Measurements from ENCODE around the gene ASNSD1. TPM values are rescaled to one million over a fixed set of nuclear protein-coding genes. Genes with fewer than 3 reads are reported as not detected.
A peak's percentile ranks its signal among the peaks of the same experiment; 100 is the strongest.
"Not testable (repeated sequence)": the region's sequence is repeated elsewhere in the genome, so short reads cannot be mapped to it uniquely, and the experiment has no call there.

The ASNSD1 gene
- polyA plus RNA-seq, 1 donor from 2014 or later = 43.5 TPM

- Mint-ChIP-seq H3K4me1 (peaks cover 0 to 4% (median 0%) of the 10 kb centered on the region in 3 donors), H3K36me3 (no peaks in the 10 kb centered on the region), H3K27me3 (no peaks in the 10 kb centered on the region), H3K9me3 (no peaks in the 10 kb centered on the region), H3K27ac (no peak overlapping the region), H3K4me3 (no peak overlapping the region)
Measured at GRCh38 chr2:189633392-189633811, 27.9 kb upstream of the ASNSD1 start.

GRCh38 chr2:189635353-189635752, 25.9 kb upstream of the ASNSD1 start:
- H3K36me3 Mint-ChIP-seq = no peaks in the 10 kb centered on the region
- no peak overlapping the region for H3K27ac Mint-ChIP-seq
- H3K4me1 Mint-ChIP-seq = peaks cover 0 to 4% (median 0%) of the 10 kb centered on the region in 3 donors
- no peaks in the 10 kb centered on the region for H3K9me3 Mint-ChIP-seq
- H3K4me3 Mint-ChIP-seq = no peak overlapping the region
- no peaks in the 10 kb centered on the region for H3K27me3 Mint-ChIP-seq

- H3K4me1 Mint-ChIP-seq = peaks cover 0 to 4% (median 0%) of the 10 kb centered on the region in 3 donors
- peaks cover 2% of the 10 kb centered on the region for H3K36me3 Mint-ChIP-seq
- no peaks in the 10 kb centered on the region for H3K9me3 Mint-ChIP-seq
- H3K4me3 Mint-ChIP-seq = no peak overlapping the region
- peak overlapping the region in 1 of 3 donors; percentile 6 for H3K27ac Mint-ChIP-seq
- no peaks in the 10 kb centered on the region for H3K27me3 Mint-ChIP-seq
Measured at GRCh38 chr2:189638301-189639006, 22.8 kb upstream of the ASNSD1 start.

GRCh38 chr2:189639007-189639609, 22.2 kb upstream of the ASNSD1 start:
- no peaks in the 10 kb centered on the region for H3K27me3 Mint-ChIP-seq
- H3K36me3 Mint-ChIP-seq = peaks cover 2% of the 10 kb centered on the region
- H3K9me3 Mint-ChIP-seq = no peaks in the 10 kb centered on the region
- H3K27ac Mint-ChIP-seq = no peak overlapping the region
- peaks cover 0 to 4% (median 0%) of the 10 kb centered on the region in 3 donors for H3K4me1 Mint-ChIP-seq
- H3K4me3 Mint-ChIP-seq = no peak overlapping the region

GRCh38 chr2:189641002-189641401, 20.3 kb upstream of the ASNSD1 start:
- no peak overlapping the region for H3K4me3 Mint-ChIP-seq
- no peaks in the 10 kb centered on the region for H3K4me1 Mint-ChIP-seq
- no peaks in the 10 kb centered on the region for H3K9me3 Mint-ChIP-seq
- H3K27me3 Mint-ChIP-seq = no peaks in the 10 kb centered on the region
- H3K36me3 Mint-ChIP-seq = peaks cover 2% of the 10 kb centered on the region
- H3K27ac Mint-ChIP-seq = peak overlapping the region in 1 of 3 donors; percentile 45

- no peaks in the 10 kb centered on the region for H3K4me1 Mint-ChIP-seq
- no peak overlapping the region for H3K4me3 Mint-ChIP-seq
- H3K9me3 Mint-ChIP-seq = no peaks in the 10 kb centered on the region
- H3K27me3 Mint-ChIP-seq = no peaks in the 10 kb centered on the region
- H3K36me3 Mint-ChIP-seq = peaks cover 2% of the 10 kb centered on the region
- H3K27ac Mint-ChIP-seq = peak overlapping the region in 1 of 3 donors; percentile 45
Measured at GRCh38 chr2:189641590-189641989, 19.7 kb upstream of the ASNSD1 start.

GRCh38 chr2:189646521-189646920, 14.7 kb upstream of the ASNSD1 start:
- Mint-ChIP-seq H3K9me3 (peaks cover 0 to 4% (median 2%) of the 10 kb centered on the region in 3 donors), H3K4me1 (no peaks in the 10 kb centered on the region), H3K27me3 (no peaks in the 10 kb centered on the region), H3K27ac (no peak overlapping the region), H3K4me3 (no peak overlapping the region), H3K36me3 (peaks cover 2% of the 10 kb centered on the region)

GRCh38 chr2:189648846-189649509, 12.3 kb upstream of the ASNSD1 start:
- Mint-ChIP-seq H3K4me1 (no peaks in the 10 kb centered on the region), H3K36me3 (no peaks in the 10 kb centered on the region), H3K27me3 (no peaks in the 10 kb centered on the region), H3K9me3 (peaks cover 1 to 8% (median 2%) of the 10 kb centered on the region in 3 donors), H3K4me3 (no peak overlapping the region), H3K27ac (no peak overlapping the region)

- Mint-ChIP-seq H3K4me1 (peaks cover 0 to 1% (median 0%) of the 10 kb centered on the region in 3 donors), H3K27ac (no peak overlapping the region), H3K36me3 (no peaks in the 10 kb centered on the region), H3K4me3 (no peak overlapping the region), H3K27me3 (no peaks in the 10 kb centered on the region), H3K9me3 (peaks cover 1 to 8% (median 2%) of the 10 kb centered on the region in 3 donors)
Measured at GRCh38 chr2:189651284-189651683, 10.0 kb upstream of the ASNSD1 start.

GRCh38 chr2:189653464-189653863, 7.8 kb upstream of the ASNSD1 start:
- H3K4me3 Mint-ChIP-seq, H3K9me3 Mint-ChIP-seq, H3K36me3 Mint-ChIP-seq, H3K27ac Mint-ChIP-seq, H3K27me3 Mint-ChIP-seq: not testable (repeated sequence)
- peaks cover 6 to 12% (median 10%) of the 10 kb centered on the region in 3 donors for H3K4me1 Mint-ChIP-seq

GRCh38 chr2:189654641-189655040, 6.6 kb upstream of the ASNSD1 start:
- H3K4me1 Mint-ChIP-seq = peaks cover 10 to 20% (median 13%) of the 10 kb centered on the region in 3 donors
- no peaks in the 10 kb centered on the region for H3K27me3 Mint-ChIP-seq
- no peak overlapping the region for H3K4me3 Mint-ChIP-seq
- H3K36me3 Mint-ChIP-seq = no peaks in the 10 kb centered on the region
- no peak overlapping the region for H3K27ac Mint-ChIP-seq
- H3K9me3 Mint-ChIP-seq = peaks cover 1 to 8% (median 2%) of the 10 kb centered on the region in 3 donors

GRCh38 chr2:189657867-189658266, 3.4 kb upstream of the ASNSD1 start:
- H3K9me3 Mint-ChIP-seq = no peaks in the 10 kb centered on the region
- no peaks in the 10 kb centered on the region for H3K36me3 Mint-ChIP-seq
- H3K4me3 Mint-ChIP-seq = peak overlapping the region in 3 of 4 donors; percentile 56 to 84 (median 56)
- H3K4me1 Mint-ChIP-seq = peaks cover 10 to 20% (median 13%) of the 10 kb centered on the region in 3 donors
- H3K27me3 Mint-ChIP-seq = no peaks in the 10 kb centered on the region
- H3K27ac Mint-ChIP-seq = peak overlapping the region; percentile 47 to 86 (median 84)

GRCh38 chr2:189658306-189659212, 2.7 kb upstream of the ASNSD1 start:
- Mint-ChIP-seq H3K27me3 (no peaks in the 10 kb centered on the region), H3K36me3 (no peaks in the 10 kb centered on the region), H3K9me3 (no peaks in the 10 kb centered on the region), H3K4me1 (peaks cover 10 to 22% (median 17%) of the 10 kb centered on the region in 3 donors), H3K27ac (peak overlapping the region; percentile 47 to 86 (median 84)), H3K4me3 (peak overlapping the region; percentile 46 to 84 (median 68))

GRCh38 chr2:189659734-189660133, 1.5 kb upstream of the ASNSD1 start:
- H3K27me3 Mint-ChIP-seq = no peaks in the 10 kb centered on the region
- H3K4me3 Mint-ChIP-seq = no peak overlapping the region
- H3K4me1 Mint-ChIP-seq = peaks cover 10 to 32% (median 20%) of the 10 kb centered on the region in 3 donors
- no peaks in the 10 kb centered on the region for H3K9me3 Mint-ChIP-seq
- no peaks in the 10 kb centered on the region for H3K36me3 Mint-ChIP-seq
- no peak overlapping the region for H3K27ac Mint-ChIP-seq

All from IgD-negative memory B cell (primary cell).